ENCODE data around the gene ZNF442.

Gene ZNF442

GRCh38 chr19:12345197-12345596 lies 20.3 kb downstream of the ZNF442 start:
- no peak overlapping the region for H3K4me3 ChIP-seq (IDR thresholded peaks at IDR 0.05; ENCODE audit: insufficient read depth, low read depth, low read length)
- H3K27me3 ChIP-seq (ENCODE audit: insufficient read depth, low read depth): no peaks in the 10 kb centered on the region
- H3K9ac ChIP-seq: no peak overlapping the region
- H3K36me3 ChIP-seq (ENCODE audit: insufficient read depth): no peaks in the 10 kb centered on the region
- H4K20me1 ChIP-seq (ENCODE audit: insufficient read depth): no peaks in the 10 kb centered on the region
- H3K27ac ChIP-seq: no peak overlapping the region
- no peaks in the 10 kb centered on the region for H3K79me2 ChIP-seq (ENCODE audit: insufficient read depth, low read depth)
- H2AFZ ChIP-seq (ENCODE audit: low read depth): no peak overlapping the region
- no peak overlapping the region for H3K4me2 ChIP-seq
- TF ChIP-seq CTCF (conservative IDR thresholded peaks at IDR 0.05; ENCODE audit: low read depth, low read length): no peak
- no peaks in the 10 kb centered on the region for H3K4me1 ChIP-seq (ENCODE audit: low read depth, poor library complexity, severe bottlenecking)

GRCh38 chr19:12333162-12334159 lies 32.0 kb downstream of the ZNF442 start, which contains the start of gene ZNF563:
Gene ZNF563, minus strand, starts transcription at chr19:12333633. Its CDS starts 151 bp downstream, at chr19:12333482.
- no peak within 1 kb of the TSS for H3K4me3 ChIP-seq (IDR thresholded peaks at IDR 0.05; ENCODE audit: insufficient read depth, low read depth, low read length)
- H3K27ac ChIP-seq: no peak within 1 kb of the TSS
- no peak within 1 kb of the TSS; the same call in 1 of the 2 replicates for H3K9ac ChIP-seq
- TF ChIP-seq CTCF (conservative IDR thresholded peaks at IDR 0.05; ENCODE audit: low read depth, low read length): no peak
- H3K36me3 ChIP-seq (ENCODE audit: insufficient read depth): no peaks in the 10 kb centered on the region
- H3K4me1 ChIP-seq (ENCODE audit: low read depth, poor library complexity, severe bottlenecking): no peaks in the 10 kb centered on the region
- no peaks in the 10 kb centered on the region for H4K20me1 ChIP-seq (ENCODE audit: insufficient read depth)
- no peaks in the 10 kb centered on the region for H3K79me2 ChIP-seq (ENCODE audit: insufficient read depth, low read depth)
- peak within 1 kb of the TSS; percentile 21; the same call in 1 of the 2 replicates for H3K4me2 ChIP-seq
- no peaks in the 10 kb centered on the region for H3K27me3 ChIP-seq (ENCODE audit: insufficient read depth, low read depth)
- peak within 1 kb of the TSS; percentile 47; the same call in 1 of the 2 replicates for H2AFZ ChIP-seq (ENCODE audit: low read depth)

GRCh38 chr19:12331211-12331941 lies 34.1 kb downstream of the ZNF442 start:
- no peaks in the 10 kb centered on the region for H3K27me3 ChIP-seq (ENCODE audit: insufficient read depth, low read depth)
- no peak overlapping the region for H3K27ac ChIP-seq
- no peaks in the 10 kb centered on the region for H4K20me1 ChIP-seq (ENCODE audit: insufficient read depth)
- H3K9ac ChIP-seq: no peak overlapping the region
- H3K4me2 ChIP-seq: no peak overlapping the region
- TF ChIP-seq CTCF (conservative IDR thresholded peaks at IDR 0.05; ENCODE audit: low read depth, low read length): no peak
- no peaks in the 10 kb centered on the region for H3K79me2 ChIP-seq (ENCODE audit: insufficient read depth, low read depth)
- H2AFZ ChIP-seq (ENCODE audit: low read depth): no peak overlapping the region
- no peaks in the 10 kb centered on the region for H3K4me1 ChIP-seq (ENCODE audit: low read depth, poor library complexity, severe bottlenecking)
- H3K36me3 ChIP-seq (ENCODE audit: insufficient read depth): no peaks in the 10 kb centered on the region
- no peak overlapping the region for H3K4me3 ChIP-seq (IDR thresholded peaks at IDR 0.05; ENCODE audit: insufficient read depth, low read depth, low read length)

- H3K4me1 ChIP-seq (ENCODE audit: low read depth, poor library complexity, severe bottlenecking): no peaks in the 10 kb centered on the region
- no peaks in the 10 kb centered on the region for H4K20me1 ChIP-seq (ENCODE audit: insufficient read depth)
- H3K36me3 ChIP-seq (ENCODE audit: insufficient read depth): no peaks in the 10 kb centered on the region
- no peak for TF ChIP-seq CTCF (conservative IDR thresholded peaks at IDR 0.05; ENCODE audit: low read depth, low read length)
- H3K27me3 ChIP-seq (ENCODE audit: insufficient read depth, low read depth): no peaks in the 10 kb centered on the region
- no peak overlapping the region for H3K4me3 ChIP-seq (IDR thresholded peaks at IDR 0.05; ENCODE audit: insufficient read depth, low read depth, low read length)
- no peak overlapping the region for H2AFZ ChIP-seq (ENCODE audit: low read depth)
- no peak overlapping the region for H3K4me2 ChIP-seq
- H3K9ac ChIP-seq: no peak overlapping the region
- H3K79me2 ChIP-seq (ENCODE audit: insufficient read depth, low read depth): no peaks in the 10 kb centered on the region
- no peak overlapping the region for H3K27ac ChIP-seq
Observed at GRCh38 chr19:12330340-12330739, 35.1 kb downstream of the ZNF442 start.

All from KMS-11 (cell line).